Measurements from ENCODE around the gene HPDL.
"Not testable (repeated sequence)": the region's sequence is repeated elsewhere in the genome, so short reads cannot be mapped to it uniquely, and the experiment has no call there.

HPDL gene

GRCh38 chr1:45326627-45327623 is at the start of gene HPDL:
TSS of gene HPDL (plus strand) at chr1:45326895. CDS start at chr1:45327149, 254 bp downstream.
- peak; percentile 96 for DNase-seq (ENCODE audit: low read depth)

- no peak for DNase-seq (ENCODE audit: low read depth)
Observed at GRCh38 chr1:45282351-45282750, 44.3 kb upstream of the HPDL start.

- not testable (repeated sequence) for DNase-seq (ENCODE audit: low read depth)
Observed at GRCh38 chr1:45284858-45285257, 41.8 kb upstream of the HPDL start.

- not testable (repeated sequence) for DNase-seq (ENCODE audit: low read depth)
Observed at GRCh38 chr1:45286521-45286920, 40.2 kb upstream of the HPDL start.

- DNase-seq (ENCODE audit: low read depth): not testable (repeated sequence)
Observed at GRCh38 chr1:45291002-45291401, 35.7 kb upstream of the HPDL start.

DNA sequence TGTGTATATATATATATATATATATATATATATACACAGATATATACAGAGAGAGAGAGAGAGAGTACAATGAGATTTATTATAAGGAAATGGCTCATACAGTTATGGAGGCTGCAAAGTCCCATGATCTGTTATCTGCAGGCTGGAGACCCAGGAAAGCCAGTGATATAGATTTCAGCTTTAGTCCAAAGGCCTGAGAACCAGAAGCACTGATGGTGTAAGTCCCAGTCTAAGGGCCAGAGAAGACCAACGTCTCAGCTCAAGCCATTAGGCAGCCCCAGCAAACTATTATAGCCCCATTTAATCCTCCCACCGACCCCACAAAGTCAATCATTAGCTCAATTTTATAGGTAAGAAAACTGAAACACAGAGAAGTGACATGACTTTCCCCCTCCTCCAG is 35.0 kb upstream of the HPDL start:
- DNase-seq (ENCODE audit: low read depth): no peak

DNA sequence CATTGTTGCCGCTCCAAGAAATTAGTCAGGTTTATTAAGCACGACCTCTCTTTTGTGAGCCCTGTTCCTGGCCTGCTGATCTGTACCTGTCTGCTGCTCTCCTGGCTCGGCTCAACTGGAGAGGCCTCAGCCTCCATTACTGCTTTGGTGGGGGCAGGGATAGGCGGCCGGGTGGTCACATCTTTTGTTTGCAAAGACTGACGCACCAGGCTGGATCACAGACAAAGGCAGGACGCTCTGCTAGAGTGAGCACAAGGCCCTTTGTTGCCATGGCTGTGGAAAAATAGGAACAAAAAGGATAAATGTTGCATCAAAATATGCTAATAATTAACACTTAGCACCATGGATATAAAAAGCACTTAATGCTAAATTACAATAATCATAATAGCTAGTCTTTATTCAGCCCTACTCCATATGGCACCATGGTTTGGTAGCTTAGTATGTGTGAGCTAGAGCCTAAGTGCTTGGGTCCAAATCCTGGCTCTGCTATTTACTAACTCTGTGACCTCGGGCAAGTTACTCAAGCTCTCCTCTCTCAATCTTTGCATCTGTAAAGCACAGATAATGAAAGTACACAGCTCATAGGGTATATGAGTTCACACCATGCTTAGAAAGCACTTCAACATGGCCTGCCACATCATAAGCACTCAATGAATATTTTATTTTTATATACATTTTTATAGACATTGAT is 28.9 kb upstream of the HPDL start:
- DNase-seq (ENCODE audit: low read depth): no peak

DNA sequence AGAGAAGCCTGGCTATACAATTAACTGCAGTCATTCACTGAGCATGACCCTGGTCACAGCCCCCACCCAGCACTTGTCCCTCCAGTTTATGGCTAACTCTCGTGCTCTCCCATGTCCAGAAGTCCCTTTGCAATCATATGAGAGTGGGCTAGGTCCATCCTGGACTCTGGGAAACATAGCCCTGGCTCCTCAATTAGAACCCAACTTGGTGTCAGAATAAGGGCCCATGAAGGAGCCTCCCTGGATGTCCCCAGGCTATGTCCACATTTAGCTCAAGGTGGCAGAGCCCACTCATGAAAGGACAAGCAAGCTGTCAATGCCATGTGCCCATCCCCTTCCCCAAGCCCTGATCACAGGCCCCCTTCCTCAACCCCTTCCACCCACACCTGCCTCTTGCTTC is 27.4 kb upstream of the HPDL start:
- no peak for DNase-seq (ENCODE audit: low read depth)

DNA sequence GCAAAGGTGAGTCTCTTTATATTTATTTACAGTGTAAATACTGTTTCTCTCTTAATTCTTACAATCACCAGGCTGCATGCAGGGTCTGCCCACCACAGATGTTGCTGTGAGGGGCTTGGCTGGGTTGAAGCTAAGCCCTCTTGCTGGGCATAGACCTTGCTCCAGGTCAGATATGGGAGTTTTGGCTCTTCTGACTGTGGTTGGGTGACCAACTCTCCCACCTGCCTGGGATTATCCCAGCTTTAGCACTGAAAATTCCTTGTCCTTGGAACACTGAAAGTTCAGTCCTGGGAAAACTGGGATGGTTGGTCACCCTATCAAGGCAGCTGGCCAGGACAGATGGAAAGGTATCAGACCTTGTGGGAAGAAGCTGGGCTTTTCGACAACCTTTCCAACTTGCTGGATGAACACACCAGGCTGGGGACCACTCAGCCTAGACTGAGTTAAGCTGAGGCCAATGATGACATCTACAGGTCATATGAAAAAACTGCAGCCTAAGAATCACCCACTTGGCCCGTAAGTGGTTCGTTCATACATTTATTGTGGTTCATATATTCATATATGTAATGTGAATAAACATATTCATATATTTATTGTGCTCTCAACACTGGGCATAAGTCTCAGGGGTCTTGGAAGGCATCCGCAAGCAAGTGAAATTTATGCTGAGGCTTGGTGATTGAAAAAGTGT is 26.6 kb upstream of the HPDL start:
- peak; percentile 56 for DNase-seq (ENCODE audit: low read depth)

DNA sequence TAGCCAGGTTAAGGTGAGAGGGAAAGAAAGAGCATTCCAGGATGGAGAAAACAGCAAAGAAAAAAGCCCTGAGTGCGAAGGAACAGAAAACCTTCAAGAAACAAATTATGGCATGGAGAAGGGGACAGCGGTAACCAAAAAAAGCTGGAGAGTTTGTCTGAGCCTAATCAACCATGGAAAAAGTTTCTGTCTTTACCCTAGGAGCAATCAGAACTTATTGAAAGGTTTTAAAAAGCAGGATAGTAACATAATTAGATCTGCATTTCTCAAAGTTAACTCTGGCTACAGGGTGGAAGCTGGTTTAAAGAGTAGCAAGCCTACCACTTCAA is 26.1 kb upstream of the HPDL start:
- DNase-seq (ENCODE audit: low read depth): no peak

GRCh38 chr1:45302505-45303150 is 24.1 kb upstream of the HPDL start:
- no peak for DNase-seq (ENCODE audit: low read depth)

GRCh38 chr1:45303520-45304310 is 23.0 kb upstream of the HPDL start:
- peak; percentile 95 for DNase-seq (ENCODE audit: low read depth)

- no peak for DNase-seq (ENCODE audit: low read depth)
Observed at GRCh38 chr1:45304311-45305081, 22.2 kb upstream of the HPDL start.

DNA sequence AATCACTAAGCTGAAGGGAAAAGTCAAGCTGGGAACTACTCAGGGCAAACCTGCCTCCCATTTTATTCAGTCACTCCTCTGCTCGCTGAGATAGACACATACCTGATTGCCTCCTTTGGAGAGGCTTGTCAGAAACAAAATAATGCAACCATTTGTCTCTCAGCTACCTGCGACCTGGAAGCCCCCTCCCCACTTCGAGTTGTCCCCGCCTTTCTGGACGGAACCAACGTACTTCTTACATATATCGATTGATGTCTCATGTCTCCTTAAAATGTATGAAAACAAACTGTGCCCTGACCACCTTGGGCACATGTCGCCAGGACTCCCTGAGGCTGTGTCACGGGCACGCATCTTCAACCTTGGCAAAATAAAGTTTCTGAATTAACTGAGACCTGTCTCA is 21.5 kb upstream of the HPDL start:
- no peak for DNase-seq (ENCODE audit: low read depth)

- DNase-seq (ENCODE audit: low read depth): no peak
Observed at GRCh38 chr1:45306319-45306718, 20.4 kb upstream of the HPDL start.

GRCh38 chr1:45306905-45307304 is 19.8 kb upstream of the HPDL start:
- DNase-seq (ENCODE audit: low read depth): no peak

DNA sequence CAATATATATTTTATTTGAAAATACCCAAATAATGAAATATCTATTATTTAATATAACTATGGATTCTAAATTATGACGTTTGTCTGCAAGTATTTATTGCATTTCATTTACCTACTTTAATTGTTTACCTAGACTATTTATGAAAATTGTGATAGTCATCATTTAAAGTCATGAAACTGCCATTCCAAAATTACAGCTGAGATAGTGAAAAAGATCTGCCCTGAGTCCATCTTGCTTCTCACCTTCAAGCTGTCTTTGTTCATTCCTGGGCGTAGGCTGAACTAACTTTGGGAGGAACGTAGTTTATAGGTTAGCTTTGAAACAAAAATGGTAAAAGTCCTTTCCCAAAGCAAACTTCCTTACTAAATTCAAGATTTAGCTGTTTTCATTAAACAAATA is 12.4 kb upstream of the HPDL start:
- no peak for DNase-seq (ENCODE audit: low read depth)

DNA sequence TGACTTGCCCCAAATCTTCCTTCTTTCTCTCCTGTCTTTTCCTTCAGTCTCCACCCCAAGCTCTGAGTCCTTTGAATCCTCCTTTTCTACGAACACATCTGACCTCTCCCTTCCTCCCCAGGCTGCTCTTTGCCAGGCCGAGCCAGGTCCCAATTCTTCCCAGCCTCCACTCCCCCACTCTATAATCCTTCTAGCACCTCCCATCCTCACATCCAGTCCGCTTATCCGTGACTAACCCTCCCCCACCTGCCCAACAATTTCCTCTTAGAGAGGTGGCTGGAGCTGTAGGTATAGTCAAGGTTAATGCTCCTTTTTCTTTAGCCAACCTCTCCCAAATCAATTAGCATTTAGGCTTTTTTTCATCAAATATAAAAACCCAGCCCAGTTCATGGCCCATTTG is 9.5 kb upstream of the HPDL start:
- no peak for DNase-seq (ENCODE audit: low read depth)

DNA sequence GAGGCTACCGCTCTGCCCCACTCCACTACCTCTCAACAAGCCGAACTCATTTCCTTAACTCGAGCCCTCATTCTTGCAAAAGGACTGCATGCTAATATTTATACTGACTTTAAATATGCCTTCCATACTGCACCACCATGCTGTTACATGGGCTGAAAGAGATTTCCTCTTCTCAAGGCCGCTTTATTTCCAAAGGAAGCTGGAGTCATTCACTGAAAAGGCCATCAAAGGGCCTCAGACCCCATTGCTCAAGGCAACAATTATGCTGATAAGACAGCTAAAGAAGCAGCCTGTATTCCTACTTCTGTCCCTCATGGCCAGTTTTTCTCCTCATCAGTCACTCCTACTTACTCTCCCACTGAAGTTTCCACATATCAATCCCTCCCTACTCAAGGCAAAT is 6.9 kb upstream of the HPDL start:
- DNase-seq (ENCODE audit: low read depth): no peak

DNA sequence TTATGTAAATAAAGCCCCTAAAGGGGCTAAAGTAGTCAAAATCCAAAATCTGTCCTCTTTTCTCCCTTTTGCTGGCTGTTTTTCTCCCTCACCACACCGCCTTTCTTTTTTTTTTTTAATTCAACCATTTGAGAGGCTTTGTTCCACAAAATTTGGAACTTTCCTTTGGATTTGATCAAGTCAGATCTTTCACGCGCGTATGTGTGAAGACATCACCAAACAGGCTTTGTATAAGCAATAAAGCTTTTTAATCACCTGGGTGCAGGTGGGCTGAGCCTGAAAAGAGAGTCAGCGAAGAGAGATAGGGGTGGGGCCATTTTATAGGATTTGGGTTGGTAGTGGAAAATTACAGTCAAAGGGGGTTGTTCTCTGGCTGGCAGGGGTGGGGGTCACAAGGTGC is 5.3 kb upstream of the HPDL start:
- no peak for DNase-seq (ENCODE audit: low read depth)

All from CMK (cell line).